Pancreas (tissue), 10 donors: ENCODE measurements around the gene KAT6B. TPM values are rescaled to one million over a fixed set of nuclear protein-coding genes. Genes with fewer than 3 reads are reported as not detected.

Source experiments
- ATAC-seq, 4 donors: fragments of 200-7000 bp; cut with Tn5 transposase; one replicate each; pipeline versions ENCODE4 v1.8.0 to v1.9.1; 2020; ENCODE audit warnings: mild to moderate bottlenecking in 4 of 4, moderate library complexity in 4 of 4
- DNase-seq, 6 donors: peaks; one replicate each; pipeline ENCODE4 v3.0.0-alpha.2; 2020
- FAIRE-seq: peaks from 2 replicates; lab custom pipeline; 2012; peaks lifted over from hg19 to GRCh38; lab: Jason Lieb, UNC
- H3K27ac ChIP-seq, 4 donors: fragments of 200-600 bp; sonication (generic); 1 replicate in 3 of 4; 2 replicates in 1 of 4; pipeline versions ENCODE4 v1.5.0 to v1.8.0; 2020
- H3K27me3 ChIP-seq, 4 donors: fragments of 200-600 bp; one replicate each; pipeline ENCODE4 v1.8.0; 2021
- H3K36me3 ChIP-seq, 3 donors: fragments of 200-600 bp; sonication (generic) in 1 of 3; one replicate each; pipeline versions ENCODE4 v1.5.0 to v1.8.0; 2020 to 2021
- H3K4me1 ChIP-seq, 3 donors: fragments of 200-600 bp; one replicate each; pipeline ENCODE4 v1.8.0; 2021
- H3K4me3 ChIP-seq, 4 donors: fragments of 200-600 bp; sonication (generic) in 2 of 4; one replicate each; pipeline versions ENCODE4 v1.5.0 to v1.8.0; 2020 to 2021
- H3K9me3 ChIP-seq, 4 donors: fragments of 200-600 bp; one replicate each; pipeline ENCODE4 v1.8.0; 2021
- CTCF ChIP-seq, 4 donors: fragments of 200-600 bp; sonication (generic) in 3 of 4; IDR thresholded peaks; one replicate each; pipeline versions ENCODE4 v1.5.0 to v1.8.0; 2021; ENCODE audit warnings: antibody characterized with exemption in 4 of 4
- WGBS, 2 donors: extraction: QIAGEN DNeasy Blood & Tissue Kit; methylation state at CpG; one replicate each; pipeline ENCODE4 v1.1.7; 2013; 5-methylcytosine and 5-hydroxymethylcytosine counted together
- intact Hi-C, 3 donors: fragments of 100-400 bp; cut with DNase I; formaldehyde crosslinking; loops; one replicate each; pipeline versions ENCODE4 v1.11.1 to v1.14.2; 2022
- polyA plus RNA-seq, 2 donors: library from polyadenylated mRNA; stranded (reverse); fragments of 200-250 nt; gene quantifications; one replicate each; pipeline ENCODE4 v1.2.3, GENCODE V29; 2013
- total RNA-seq, 6 donors: library from RNA; stranded (reverse); fragmentation: NEBNext Ultra II Directional in 4 of 6; extraction: Animal tissue kit (Norgen Biotek cat#: 25700) in 4 of 6; gene quantifications; one replicate each; pipeline versions ENCODE4 v1.2.1 to v1.2.4, GENCODE V29; 2021 to 2023
- donor health status: healthy with polysubstance abuse.
- donor health status: DM: no; HTN: no; CAD: no; lungs with moderate emphysema.
- donor health status: DM: no; HTN: no; CAD: no.
- donor health status: control.
- donor health status: control.
- donor health status: Bipolar disorder and iron deficiency.
- donor health status: DM: yes; HTN: yes; CAD: no.
- donor health status: DM: no; HTN: no; CAD: no.
- donor health status: DM: no; HTN: no; CAD: no.
- donor health status: DM: yes; HTN: yes; CAD: no.

The KAT6B gene
- total and polyA plus RNA-seq, 8 donors: 7.6 to 28.6 (median 18.1) TPM

- 88 to 94% methylated on average over 10 of the region's 10 CpGs for WGBS, 2 donors
- Histone ChIP-seq H3K4me3 (no peak overlapping the region), H3K27me3 (no peaks in the 10 kb centered on the region), H3K9me3 (no peaks in the 10 kb centered on the region), H3K4me1 (no peaks in the 10 kb centered on the region), H3K27ac (no peak overlapping the region), H3K36me3 (no peaks in the 10 kb centered on the region)
- ATAC-seq (no peak), DNase-seq (no peak), FAIRE-seq (no peak)
- intact Hi-C loops: no loop called here
- no peak for TF ChIP-seq CTCF (IDR thresholded peaks at IDR 0.05)
Measured at GRCh38 chr10:75058161-75058560, 231.8 kb downstream of the KAT6B start.

GRCh38 chr10:75061709-75062505 is 235.5 kb downstream of the KAT6B start:
- Histone ChIP-seq H3K27me3 (no peaks in the 10 kb centered on the region), H3K4me3 (no peak overlapping the region), H3K36me3 (no peaks in the 10 kb centered on the region), H3K4me1 (no peaks in the 10 kb centered on the region), H3K9me3 (no peaks in the 10 kb centered on the region), H3K27ac (no peak overlapping the region)
- no peak for ATAC-seq
- no peak for TF ChIP-seq CTCF (IDR thresholded peaks at IDR 0.05)
- no peak for DNase-seq
- WGBS, 2 donors: 86 to 87% methylated on average over 15 of the region's 15 CpGs
- intact Hi-C loops: no loop called here
- FAIRE-seq: no peak

GRCh38 chr10:75062506-75063299 is 236.3 kb downstream of the KAT6B start:
- Histone ChIP-seq H3K4me1 (no peaks in the 10 kb centered on the region), H3K9me3 (no peaks in the 10 kb centered on the region), H3K4me3 (no peak overlapping the region), H3K36me3 (no peaks in the 10 kb centered on the region), H3K27me3 (no peaks in the 10 kb centered on the region), H3K27ac (no peak overlapping the region)
- DNase-seq (no peak), FAIRE-seq (no peak), ATAC-seq (peak in 1 of 4 donors; percentile 35)
- intact Hi-C loops: no loop called here
- WGBS, 2 donors: 83 to 87% methylated on average over 10 of the region's 10 CpGs
- no peak for TF ChIP-seq CTCF (IDR thresholded peaks at IDR 0.05)

GRCh38 chr10:75063461-75064230 is 237.2 kb downstream of the KAT6B start:
- no peaks in the 10 kb centered on the region for H3K4me1 ChIP-seq
- no peaks in the 10 kb centered on the region for H3K9me3 ChIP-seq
- DNase-seq (no peak), ATAC-seq (no peak), FAIRE-seq (no peak)
- no peak overlapping the region for H3K4me3 ChIP-seq
- WGBS, 2 donors: 89 to 90% methylated on average over 8 of the region's 8 CpGs
- H3K36me3 ChIP-seq: no peaks in the 10 kb centered on the region
- intact Hi-C loops: no loop called here
- no peak overlapping the region for H3K27ac ChIP-seq
- no peaks in the 10 kb centered on the region for H3K27me3 ChIP-seq
- no peak for TF ChIP-seq CTCF (IDR thresholded peaks at IDR 0.05)
